Activated naive CD8-positive, alpha-beta T cell treated with anti-CD3 and anti-CD28 coated beads, Interleukin-2, amount 50 U/mL, for 24 hours (primary cell): Measurements from ENCODE around the gene NMT1.

Experiments
- ATAC-seq: fragments of 150-1000 bp; cut with Tn5 transposase; one replicate; pipeline ENCODE4 v1.10.0; 2021
- DNase-seq: peaks from one replicate; pipeline ENCODE4 v3.0.0; 2021
- H3K27ac Mint-ChIP-seq: one replicate; pipeline ENCODE4 v1.8.0; 2021; ENCODE audit warnings: mild to moderate bottlenecking, mixed read lengths
- H3K27me3 Mint-ChIP-seq: one replicate; pipeline ENCODE4 v1.8.0; 2021; ENCODE audit warnings: mixed read lengths
- H3K36me3 Mint-ChIP-seq: one replicate; pipeline ENCODE4 v1.8.0; 2021; ENCODE audit warnings: low read depth, mixed read lengths
- H3K4me1 Mint-ChIP-seq: one replicate; pipeline ENCODE4 v1.8.0; 2021; ENCODE audit warnings: mixed read lengths
- H3K4me3 Mint-ChIP-seq: one replicate; pipeline ENCODE4 v1.8.0; 2021; ENCODE audit warnings: mild to moderate bottlenecking, moderate library complexity, mixed read lengths
- H3K9me3 Mint-ChIP-seq: one replicate; pipeline ENCODE4 v1.8.0; 2021; ENCODE audit warnings: mixed read lengths

The NMT1 gene

GRCh38 chr17:45029758-45030423, 31.2 kb upstream of the NMT1 start:
- H3K27me3 Mint-ChIP-seq, result no peaks in the 10 kb centered on the region
- H3K27ac Mint-ChIP-seq, result no peak overlapping the region
- H3K9me3 Mint-ChIP-seq, result no peaks in the 10 kb centered on the region
- H3K4me1 Mint-ChIP-seq, result peaks cover 3% of the 10 kb centered on the region
- peak; percentile 26 for ATAC-seq
- DNase-seq, result no peak
- H3K4me3 Mint-ChIP-seq, result no peak overlapping the region
- H3K36me3 Mint-ChIP-seq, result peaks cover 26% of the 10 kb centered on the region

- H3K27ac Mint-ChIP-seq, result no peak overlapping the region
- H3K36me3 Mint-ChIP-seq, result peaks cover 26% of the 10 kb centered on the region
- no peak for ATAC-seq
Measured at GRCh38 chr17:45030733-45031132, 30.4 kb upstream of the NMT1 start.

GRCh38 chr17:45031231-45032173, 29.6 kb upstream of the NMT1 start:
- H3K36me3 Mint-ChIP-seq, result peaks cover 26% of the 10 kb centered on the region
- H3K27me3 Mint-ChIP-seq, result no peaks in the 10 kb centered on the region
- no peak for ATAC-seq
- H3K4me1 Mint-ChIP-seq, result peaks cover 3% of the 10 kb centered on the region
- H3K9me3 Mint-ChIP-seq, result no peaks in the 10 kb centered on the region
- no peak overlapping the region for H3K27ac Mint-ChIP-seq
- DNase-seq, result no peak
- no peak overlapping the region for H3K4me3 Mint-ChIP-seq

More at GRCh38 chr17:45030733-45031132, 30.4 kb upstream of the NMT1 start:
- Mint-ChIP-seq H3K9me3 (no peaks in the 10 kb centered on the region), H3K27me3 (no peaks in the 10 kb centered on the region), H3K4me3 (no peak overlapping the region), H3K4me1 (peaks cover 3% of the 10 kb centered on the region)
- DNase-seq, result no peak

- no peak for ATAC-seq
- peaks cover 3% of the 10 kb centered on the region for H3K4me1 Mint-ChIP-seq
- H3K4me3 Mint-ChIP-seq, result no peak overlapping the region
- H3K27me3 Mint-ChIP-seq, result no peaks in the 10 kb centered on the region
- no peak for DNase-seq
- peaks cover 26% of the 10 kb centered on the region for H3K36me3 Mint-ChIP-seq
- no peaks in the 10 kb centered on the region for H3K9me3 Mint-ChIP-seq
- no peak overlapping the region for H3K27ac Mint-ChIP-seq
Measured at GRCh38 chr17:45032174-45032541, 29.0 kb upstream of the NMT1 start.

- H3K4me1 Mint-ChIP-seq, result peaks cover 7% of the 10 kb centered on the region
- H3K27ac Mint-ChIP-seq, result no peak overlapping the region
- H3K27me3 Mint-ChIP-seq, result no peaks in the 10 kb centered on the region
- no peaks in the 10 kb centered on the region for H3K9me3 Mint-ChIP-seq
- DNase-seq (no peak), ATAC-seq (no peak)
- no peak overlapping the region for H3K4me3 Mint-ChIP-seq
- peaks cover 26% of the 10 kb centered on the region for H3K36me3 Mint-ChIP-seq
Measured at GRCh38 chr17:45034599-45034998, 26.5 kb upstream of the NMT1 start.

GRCh38 chr17:45035848-45036247, 25.3 kb upstream of the NMT1 start:
- H3K9me3 Mint-ChIP-seq, result no peaks in the 10 kb centered on the region
- H3K4me3 Mint-ChIP-seq, result no peak overlapping the region
- no peak for DNase-seq
- no peaks in the 10 kb centered on the region for H3K27me3 Mint-ChIP-seq
- ATAC-seq, result no peak
- peaks cover 22% of the 10 kb centered on the region for H3K36me3 Mint-ChIP-seq
- H3K27ac Mint-ChIP-seq, result no peak overlapping the region
- H3K4me1 Mint-ChIP-seq, result peaks cover 7% of the 10 kb centered on the region

GRCh38 chr17:45036691-45037090, 24.4 kb upstream of the NMT1 start:
- ATAC-seq, result no peak
- Mint-ChIP-seq H3K27ac (no peak overlapping the region), H3K4me3 (no peak overlapping the region), H3K9me3 (no peaks in the 10 kb centered on the region), H3K27me3 (no peaks in the 10 kb centered on the region), H3K4me1 (peaks cover 5% of the 10 kb centered on the region), H3K36me3 (peaks cover 18% of the 10 kb centered on the region)
- no peak for DNase-seq

GRCh38 chr17:45038728-45039634, 22.1 kb upstream of the NMT1 start:
- no peak for DNase-seq
- Mint-ChIP-seq H3K4me3 (no peak overlapping the region), H3K27ac (peak overlapping the region; percentile 8), H3K9me3 (no peaks in the 10 kb centered on the region), H3K36me3 (peaks cover 10% of the 10 kb centered on the region), H3K4me1 (peaks cover 24% of the 10 kb centered on the region), H3K27me3 (no peaks in the 10 kb centered on the region)
- no peak for ATAC-seq

- H3K9me3 Mint-ChIP-seq, result no peaks in the 10 kb centered on the region
- peaks cover 3% of the 10 kb centered on the region for H3K36me3 Mint-ChIP-seq
- no peak overlapping the region for H3K27ac Mint-ChIP-seq
- no peak for DNase-seq
- peaks cover 29% of the 10 kb centered on the region for H3K4me1 Mint-ChIP-seq
- H3K4me3 Mint-ChIP-seq, result no peak overlapping the region
- H3K27me3 Mint-ChIP-seq, result no peaks in the 10 kb centered on the region
- ATAC-seq, result no peak
Measured at GRCh38 chr17:45040459-45040858, 20.7 kb upstream of the NMT1 start.

- Mint-ChIP-seq H3K27me3 (no peaks in the 10 kb centered on the region), H3K4me1 (peaks cover 45% of the 10 kb centered on the region), H3K27ac (peak overlapping the region; percentile 38), H3K9me3 (no peaks in the 10 kb centered on the region), H3K4me3 (no peak overlapping the region), H3K36me3 (peaks cover 6% of the 10 kb centered on the region)
- ATAC-seq, result no peak
- DNase-seq, result no peak
Measured at GRCh38 chr17:45042346-45043120, 18.6 kb upstream of the NMT1 start.

GRCh38 chr17:45043813-45044540, 17.1 kb upstream of the NMT1 start:
- ATAC-seq (no peak), DNase-seq (no peak)
- Mint-ChIP-seq H3K27ac (no peak overlapping the region), H3K4me1 (peaks cover 54% of the 10 kb centered on the region), H3K9me3 (no peaks in the 10 kb centered on the region), H3K27me3 (no peaks in the 10 kb centered on the region), H3K4me3 (no peak overlapping the region), H3K36me3 (peaks cover 7% of the 10 kb centered on the region)

GRCh38 chr17:45046537-45047125, 14.5 kb upstream of the NMT1 start:
- Mint-ChIP-seq H3K36me3 (peaks cover 16% of the 10 kb centered on the region), H3K27me3 (no peaks in the 10 kb centered on the region), H3K4me1 (peaks cover 66% of the 10 kb centered on the region), H3K27ac (peak overlapping the region; percentile 85), H3K4me3 (peak overlapping the region; percentile 37), H3K9me3 (no peaks in the 10 kb centered on the region)
- ATAC-seq, result peak; percentile 53
- peak; percentile 38 for DNase-seq
